DMS 273 (cell line): Measurements from ENCODE around the gene TOR1AIP2.
"Not testable (repeated sequence)": the region's sequence is repeated elsewhere in the genome, so short reads cannot be mapped to it uniquely, and the experiment has no call there.

Experiments
- DNase-seq: peaks from one replicate; lab custom pipeline; 2025; ENCODE audit not compliant: unreplicated experiment; lab: John Stamatoyannopoulos, UW

Gene TOR1AIP2

GRCh38 chr1:179876300-179876715 lies 1.3 kb downstream of the TOR1AIP2 start:
- no peak for DNase-seq

- DNase-seq, result no peak
Measured at GRCh38 chr1:179875596-179876299, 1.9 kb downstream of the TOR1AIP2 start.

DNA sequence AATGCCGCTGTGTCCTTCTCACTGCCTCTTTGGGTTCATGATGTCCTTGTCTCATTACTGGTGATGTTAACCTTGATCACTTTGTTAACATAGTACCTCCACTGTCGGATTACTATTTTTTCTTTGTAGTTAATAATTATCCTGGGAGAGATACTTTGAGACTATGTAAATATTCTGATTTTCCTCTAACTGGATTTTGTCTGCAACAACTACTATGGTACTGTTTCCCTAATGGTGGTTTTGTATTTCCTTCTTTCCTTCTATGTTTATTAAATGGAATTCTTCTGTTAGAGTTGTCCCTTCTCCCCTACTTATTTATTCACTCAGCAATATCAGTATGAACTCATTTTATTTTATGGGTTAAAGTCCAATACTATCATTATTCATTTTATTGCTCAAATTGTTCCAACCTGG lies 4.2 kb downstream of the TOR1AIP2 start:
- DNase-seq, result no peak

DNA sequence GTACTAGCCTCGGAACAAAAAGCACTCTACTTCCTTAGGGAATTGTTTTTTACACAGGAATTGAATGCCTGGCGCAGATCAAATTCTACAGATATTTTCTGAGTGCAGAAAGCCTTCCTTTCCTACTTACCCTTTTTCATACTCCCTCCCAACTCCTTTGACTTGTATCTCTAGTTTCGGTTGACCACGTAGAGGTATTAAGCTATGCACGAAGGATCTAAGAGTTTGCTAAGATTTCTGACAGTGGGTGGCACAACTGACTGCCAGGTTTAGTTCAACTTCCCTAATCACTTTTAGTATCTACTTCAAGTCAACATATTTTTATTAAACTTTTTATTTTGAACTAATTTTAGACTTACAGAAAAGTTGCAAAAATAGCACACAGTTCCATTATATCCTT lies 5.0 kb downstream of the TOR1AIP2 start:
- no peak for DNase-seq

DNA sequence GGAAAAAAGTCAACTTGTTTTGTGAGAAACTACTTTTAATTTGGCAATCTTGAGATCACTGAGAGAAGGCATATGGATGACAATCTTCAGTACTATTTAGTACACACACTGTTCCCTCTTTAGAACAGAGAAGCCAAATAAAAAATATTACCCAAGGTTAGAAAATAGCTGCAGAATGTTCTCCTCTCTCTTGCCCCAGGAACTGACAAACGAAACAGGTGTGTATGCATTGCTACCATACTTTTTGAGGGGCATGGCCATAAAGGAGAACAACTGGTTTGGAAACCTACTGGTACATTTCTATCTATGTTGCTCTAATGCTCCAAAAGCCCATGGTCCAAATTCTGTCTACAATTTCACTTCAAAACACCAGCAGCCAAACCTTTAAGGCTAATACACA lies 5.7 kb downstream of the TOR1AIP2 start:
- DNase-seq, result no peak

DNA sequence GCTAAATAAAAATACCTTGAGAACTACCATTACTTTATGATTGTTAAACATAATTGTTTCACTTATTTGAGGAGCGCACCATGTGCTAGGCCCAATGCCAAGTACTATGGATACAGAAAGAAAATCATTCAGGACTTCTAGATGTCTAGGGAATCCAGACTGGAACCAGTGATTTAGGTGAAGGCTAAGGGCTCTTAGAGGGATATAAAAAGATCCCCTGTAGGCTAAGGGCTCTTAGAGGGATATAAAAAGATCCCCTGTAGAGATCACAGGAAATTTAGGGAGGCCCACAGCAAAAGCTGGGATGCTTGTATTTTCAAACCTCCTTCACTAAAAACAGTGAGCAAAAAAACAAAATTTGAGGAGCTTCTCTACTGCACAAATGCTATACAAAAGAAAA lies 6.7 kb downstream of the TOR1AIP2 start:
- DNase-seq, result no peak

GRCh38 chr1:179867493-179868330 lies 9.9 kb downstream of the TOR1AIP2 start:
- DNase-seq, result peak; percentile 79

DNA sequence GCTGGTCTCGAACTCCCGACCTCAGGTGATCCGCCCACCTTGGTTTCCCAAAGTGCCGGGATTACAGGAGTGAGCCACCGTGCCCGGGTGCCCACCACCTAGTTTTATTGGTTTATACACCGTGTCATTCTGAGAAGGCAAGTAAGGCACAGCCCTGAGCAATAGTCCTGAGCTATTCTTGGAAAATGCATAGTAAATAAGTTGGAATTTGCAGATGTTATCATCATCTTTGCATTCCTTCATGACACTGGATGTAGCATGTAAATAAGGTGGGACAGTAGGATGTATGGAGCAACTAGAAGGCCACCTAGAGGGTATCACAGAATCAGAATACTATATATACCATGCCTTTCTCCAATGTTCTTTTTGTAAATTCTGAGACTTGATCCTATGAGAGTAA lies 11.0 kb downstream of the TOR1AIP2 start:
- no peak for DNase-seq

- DNase-seq, result no peak
Measured at GRCh38 chr1:179865377-179865776, 12.2 kb downstream of the TOR1AIP2 start.

DNA sequence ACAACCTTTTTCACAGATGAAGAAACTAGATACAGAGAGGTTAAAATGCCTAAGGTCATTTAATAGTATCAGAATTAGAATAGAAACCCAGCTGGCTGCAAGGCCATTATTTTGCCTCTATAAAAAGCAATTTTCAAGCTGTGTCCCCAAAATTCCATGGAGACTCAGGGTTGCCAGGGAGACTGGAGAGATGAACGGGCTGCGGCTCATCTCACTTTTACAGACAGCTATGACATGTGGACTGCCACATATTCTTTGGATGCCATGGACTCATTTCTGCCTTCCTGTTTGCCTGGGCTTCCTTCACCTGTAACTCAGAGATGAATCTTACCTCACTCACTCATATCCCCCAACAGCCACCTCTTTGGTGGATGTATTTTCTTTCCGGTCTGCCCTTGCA lies 17.0 kb downstream of the TOR1AIP2 start:
- DNase-seq, result no peak

- no peak for DNase-seq
Measured at GRCh38 chr1:179857009-179857408, 20.6 kb downstream of the TOR1AIP2 start.

DNA sequence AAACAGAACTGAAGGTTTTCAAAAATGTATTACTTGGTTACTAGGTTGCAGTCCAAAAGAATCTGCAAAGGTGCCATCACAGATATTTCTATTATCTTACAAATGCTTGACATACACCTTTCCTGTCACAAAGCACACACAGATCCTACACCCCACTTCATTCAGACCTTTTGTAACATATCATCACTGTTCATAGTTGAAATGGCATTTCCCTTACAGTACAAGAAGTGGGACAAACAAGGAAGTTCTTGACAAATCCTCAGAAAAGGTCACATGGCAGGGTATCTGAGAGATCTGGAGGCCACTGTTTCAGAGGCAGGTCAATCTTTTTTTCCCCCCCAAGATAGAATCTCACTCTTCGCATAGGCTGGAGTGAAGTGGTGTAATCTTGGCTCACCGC lies 21.3 kb downstream of the TOR1AIP2 start:
- no peak for DNase-seq

- DNase-seq, result not testable (repeated sequence)
Measured at GRCh38 chr1:179855831-179856230, 21.8 kb downstream of the TOR1AIP2 start.

GRCh38 chr1:179853102-179853501 lies 24.5 kb downstream of the TOR1AIP2 start:
- DNase-seq, result no peak

DNA sequence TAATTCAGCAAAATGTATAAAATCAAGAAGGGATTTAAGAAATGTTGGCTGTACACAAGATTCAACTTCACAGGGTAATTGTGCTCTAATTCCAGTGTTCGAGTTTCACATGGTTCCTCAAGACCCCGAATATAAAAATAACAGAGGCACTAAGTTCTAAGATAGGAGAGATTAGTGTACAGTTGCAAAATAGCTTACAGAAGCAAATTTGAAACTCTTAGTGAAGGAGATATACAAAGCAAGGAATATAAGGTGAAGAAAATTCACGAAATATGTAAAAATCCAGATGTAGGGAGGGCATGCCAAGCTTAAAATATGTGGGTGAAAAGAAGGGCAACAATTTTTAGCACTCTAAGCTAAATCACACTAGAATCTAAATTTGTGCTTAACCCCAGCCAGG lies 29.4 kb downstream of the TOR1AIP2 start:
- no peak for DNase-seq

DNA sequence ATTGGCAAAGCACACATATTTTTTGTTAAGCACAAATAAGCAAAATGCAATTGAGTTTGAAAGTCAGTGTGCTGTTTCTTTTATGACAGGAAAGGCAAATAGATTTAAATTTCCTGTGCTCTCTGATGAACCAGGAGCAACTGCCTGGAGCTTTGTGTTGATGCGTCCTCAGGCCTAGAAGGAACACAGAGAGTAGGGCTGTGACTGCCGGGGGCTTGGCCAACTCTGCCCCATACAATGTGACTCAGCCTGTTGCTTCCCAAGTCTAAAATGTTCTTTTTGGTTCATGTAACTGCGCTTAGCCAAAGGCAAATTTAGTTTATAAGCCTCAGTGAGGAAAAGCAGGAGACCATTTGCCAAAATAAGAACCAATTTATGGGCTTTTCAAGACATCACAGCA lies 37.5 kb downstream of the TOR1AIP2 start:
- DNase-seq, result no peak

DNA sequence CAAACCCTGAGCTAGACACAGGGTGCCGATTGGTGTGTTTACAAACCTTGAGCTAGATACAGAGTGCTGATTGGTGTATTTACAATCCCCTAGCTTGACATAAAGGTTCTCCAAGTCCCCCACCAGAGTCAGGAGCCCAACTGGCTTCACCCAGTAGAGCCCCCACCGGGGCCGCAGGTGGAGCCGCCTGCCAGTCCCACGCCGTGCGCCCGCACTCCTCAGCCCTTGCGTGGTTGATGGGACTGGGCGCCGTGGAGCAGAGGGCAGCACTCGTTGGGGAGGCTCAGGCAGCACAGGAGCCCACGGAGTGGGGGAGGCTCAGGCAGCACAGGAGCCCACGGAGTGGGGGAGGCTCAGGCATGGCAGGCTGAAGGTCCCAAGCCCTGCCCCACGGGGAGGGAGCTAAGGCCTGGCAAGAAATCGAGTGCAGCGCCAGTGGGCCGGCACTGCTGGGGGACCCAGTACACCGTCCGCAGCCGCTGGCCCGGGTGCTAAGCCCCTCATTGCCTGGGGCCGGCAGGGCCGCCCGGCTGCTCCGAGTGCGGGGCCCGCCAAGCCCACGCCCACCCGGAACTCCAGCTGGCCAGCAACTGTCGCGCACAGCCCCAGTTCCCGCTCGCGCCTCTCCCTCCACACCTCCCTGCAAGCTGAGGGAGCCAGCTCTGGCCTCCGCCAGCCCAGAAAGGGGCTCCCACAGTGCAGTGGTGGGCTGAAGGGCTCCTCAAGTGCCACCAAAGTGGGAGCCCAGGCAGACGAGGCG lies 40.7 kb downstream of the TOR1AIP2 start:
- not testable (repeated sequence) for DNase-seq

GRCh38 chr1:179831852-179832699 lies 45.5 kb downstream of the TOR1AIP2 start:
- no peak for DNase-seq

- no peak for DNase-seq
Measured at GRCh38 chr1:179831225-179831624, 46.4 kb downstream of the TOR1AIP2 start.

DNA sequence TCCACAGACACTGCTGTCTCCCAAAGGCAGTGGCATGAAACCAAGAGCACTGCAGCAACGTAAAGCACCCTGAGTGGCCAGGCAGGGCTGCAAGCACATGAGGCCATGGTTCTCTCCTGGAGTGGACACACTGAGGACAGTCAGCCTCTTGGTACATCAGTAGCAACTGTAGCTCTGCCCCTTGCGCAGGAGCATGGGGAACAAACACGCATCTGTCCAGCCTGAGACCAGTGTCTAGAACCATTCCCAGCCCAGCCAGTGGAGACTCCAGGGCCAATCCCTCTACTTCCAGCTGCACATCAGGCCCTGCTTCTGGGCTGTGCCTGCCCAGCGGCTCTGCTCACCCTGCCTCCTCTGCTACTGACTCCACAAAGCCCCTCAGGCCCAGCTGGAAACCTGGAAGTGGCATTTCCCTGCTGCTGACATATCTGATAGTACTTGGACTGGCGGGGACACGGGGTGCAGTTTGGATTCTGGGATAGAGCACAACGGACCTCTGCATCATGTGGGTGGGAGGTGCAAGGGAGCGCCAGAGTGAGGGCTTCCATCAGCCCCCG lies 49.0 kb downstream of the TOR1AIP2 start:
- no peak for DNase-seq
